OCI-LY3 (cell line): ENCODE results near the gene MAN1B1.

Source experiments
- H2AFZ ChIP-seq: fragments of 200-600, 300-600 bp; shearing (Covaris generic); 2 replicates; pipeline ENCODE4 v1.6.0; 2014; ENCODE audit warnings: antibody characterized with exemption, low read depth, low read length
- H3K27ac ChIP-seq: fragments of 200-600, 300-600 bp; sonication (generic); 2 replicates; pipeline ENCODE4 v1.5.1; 2014; ENCODE audit warnings: mild to moderate bottlenecking, low read length, moderate library complexity, mixed read lengths
- H3K27me3 ChIP-seq: fragments of 200-600, 300-600 bp; sonication (generic); 2 replicates; pipeline ENCODE4 v1.6.1; 2014; ENCODE audit warnings: low read depth, low read length, mixed read lengths
- H3K36me3 ChIP-seq: fragments of 200-600, 300-600 bp; sonication (generic); replicated peaks from 2 replicates; pipeline ENCODE3; 2014; ENCODE audit warnings: low read depth, low read length, mixed read lengths
- H3K4me1 ChIP-seq: fragments of 300-600, 200-600 bp; sonication (generic); 2 replicates; pipeline ENCODE4 v1.6.1; 2014; ENCODE audit warnings: low read length, mixed read lengths
- H3K4me2 ChIP-seq: fragments of 200-600, 300-600 bp; sonication (generic); 2 replicates; pipeline ENCODE4 v1.6.1; 2014; ENCODE audit warnings: low read length, mixed read lengths
- H3K4me3 ChIP-seq: fragments of 300-600, 200-600 bp; sonication (generic); 2 replicates; pipeline ENCODE4 v1.5.1; 2014; ENCODE audit warnings: antibody characterized with exemption, mild to moderate bottlenecking, low read length, moderate library complexity
- H3K79me2 ChIP-seq: fragments of 300-600, 200-600 bp; shearing (Covaris generic); 2 replicates; pipeline ENCODE4 v1.6.1; 2014; ENCODE audit warnings: mild to moderate bottlenecking, low read length, mixed read lengths
- H3K9ac ChIP-seq: fragments of 300-600, 200-600 bp; shearing (Covaris generic); 2 replicates; pipeline ENCODE4 v1.6.0; 2014; ENCODE audit warnings: mild to moderate bottlenecking, low read length, moderate library complexity
- H3K9me3 ChIP-seq: fragments of 200-600, 300-600 bp; shearing (Covaris generic); 2 replicates; pipeline ENCODE4 v1.6.1; 2014; ENCODE audit warnings: low read length, mixed read lengths; ENCODE audit not compliant: insufficient read depth
- H4K20me1 ChIP-seq: fragments of 200-600, 300-600 bp; sonication (generic); 2 replicates; pipeline ENCODE4 v1.6.1; 2016; ENCODE audit warnings: low read length, mixed read lengths; ENCODE audit not compliant: insufficient read depth
- CTCF ChIP-seq: fragments of 200-600, 300-600 bp; sonication (generic); IDR thresholded peaks from 2 replicates; pipeline ENCODE4 v1.5.1; 2014; ENCODE audit warnings: antibody characterized with exemption, low read length, low read depth
- EZH2phosphoT487 ChIP-seq: fragments of 200-600 bp; shearing (Covaris generic); IDR thresholded peaks from 2 replicates; pipeline ENCODE4 v1.6.1; 2018; ENCODE audit warnings: antibody characterized with exemption, mixed run types, low read depth

MAN1B1 gene

GRCh38 chr9:137066096-137066861, 20.5 kb upstream of the MAN1B1 start:
- H4K20me1 ChIP-seq: peaks cover 26% of the 10 kb centered on the region
- H3K27ac ChIP-seq: no peak overlapping the region
- no peaks in the 10 kb centered on the region for H3K36me3 ChIP-seq
- no peaks in the 10 kb centered on the region for H3K27me3 ChIP-seq
- peaks cover 15% of the 10 kb centered on the region for H3K79me2 ChIP-seq
- H2AFZ ChIP-seq: no peak overlapping the region
- TF ChIP-seq EZH2phosphoT487: no peak
- no peak for TF ChIP-seq CTCF
- H3K4me1 ChIP-seq: peaks cover 20% of the 10 kb centered on the region
- no peaks in the 10 kb centered on the region for H3K9me3 ChIP-seq
- no peak overlapping the region for H3K9ac ChIP-seq
- H3K4me2 ChIP-seq: no peak overlapping the region
- H3K4me3 ChIP-seq: no peak overlapping the region

- peak; percentile 53 for TF ChIP-seq CTCF
- TF ChIP-seq EZH2phosphoT487: no peak
- H3K27ac ChIP-seq: no peak overlapping the region
- H3K79me2 ChIP-seq: peaks cover 15% of the 10 kb centered on the region
- no peak overlapping the region for H2AFZ ChIP-seq
- H3K27me3 ChIP-seq: no peaks in the 10 kb centered on the region
- H3K9ac ChIP-seq: no peak overlapping the region
- H3K4me3 ChIP-seq: no peak overlapping the region
- H3K36me3 ChIP-seq: no peaks in the 10 kb centered on the region
- H3K4me2 ChIP-seq: peak overlapping the region; percentile 97
- H3K4me1 ChIP-seq: peaks cover 23% of the 10 kb centered on the region
- peaks cover 26% of the 10 kb centered on the region for H4K20me1 ChIP-seq
- H3K9me3 ChIP-seq: no peaks in the 10 kb centered on the region
These were observed 18.8 kb upstream of the MAN1B1 start for GRCh38 chr9:137067860-137068538.

DNA sequence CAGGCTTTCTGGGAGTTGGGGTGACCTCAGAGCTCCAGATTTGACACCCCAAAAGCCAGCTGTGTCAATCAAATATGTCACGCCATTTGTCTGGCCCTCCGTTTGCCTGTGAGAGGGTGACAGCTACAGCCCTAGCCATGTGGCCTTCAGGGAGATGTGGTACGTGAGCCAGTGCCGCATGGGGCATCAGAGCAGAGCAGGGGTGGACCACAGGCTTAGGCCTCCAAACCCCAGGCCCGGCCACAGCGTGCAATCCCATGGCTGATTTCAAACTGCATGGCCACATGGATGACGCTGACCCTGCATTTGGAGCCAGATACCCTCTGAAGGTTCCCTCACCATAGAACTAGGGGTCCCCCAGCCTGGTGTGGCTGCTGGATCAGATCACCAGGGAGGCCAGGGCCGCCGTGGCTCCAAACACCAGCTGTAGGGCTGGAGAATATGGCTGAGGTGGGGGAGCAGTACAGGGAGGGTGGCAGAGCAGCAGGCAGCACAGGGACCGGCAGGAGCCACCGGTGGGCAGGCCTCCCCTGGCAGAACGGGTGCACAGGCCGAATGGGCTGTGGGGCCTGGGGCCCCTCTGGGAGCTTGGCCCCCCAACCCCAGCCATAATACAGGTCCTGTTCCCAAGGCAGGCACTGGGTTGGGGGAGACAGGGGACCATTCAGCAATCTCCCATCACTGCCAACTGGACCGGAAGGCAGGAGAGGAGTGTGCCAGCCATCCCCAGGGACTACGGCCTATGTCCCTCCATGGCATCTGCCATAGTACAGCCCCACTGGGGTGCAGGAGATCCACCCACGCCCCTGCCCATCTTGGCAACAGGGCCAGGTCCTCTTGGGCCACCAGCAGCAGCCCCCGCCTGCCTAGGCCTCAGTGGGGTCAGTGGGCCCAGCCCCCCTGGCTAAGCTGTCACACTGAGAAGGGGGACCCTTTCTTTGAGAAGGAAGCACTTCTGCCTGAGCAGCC, 18.0 kb upstream of the MAN1B1 start:
- no peak overlapping the region for H3K27ac ChIP-seq
- peak overlapping the region; percentile 93 for H3K4me3 ChIP-seq
- no peaks in the 10 kb centered on the region for H3K9me3 ChIP-seq
- peaks cover 23% of the 10 kb centered on the region for H3K4me1 ChIP-seq
- H3K79me2 ChIP-seq: peaks cover 15% of the 10 kb centered on the region
- H3K27me3 ChIP-seq: no peaks in the 10 kb centered on the region
- H2AFZ ChIP-seq: no peak overlapping the region
- TF ChIP-seq EZH2phosphoT487: no peak
- TF ChIP-seq CTCF: no peak
- peaks cover 26% of the 10 kb centered on the region for H4K20me1 ChIP-seq
- no peaks in the 10 kb centered on the region for H3K36me3 ChIP-seq
- peak overlapping the region; percentile 97 for H3K4me2 ChIP-seq
- peak overlapping the region; percentile 95 for H3K9ac ChIP-seq
